GM12878 (cell line): Measurements from ENCODE around the gene NR1D2.
A peak's percentile ranks its signal among the peaks of the same experiment; 100 is the strongest.

ENCODE experiments used
- CTCF ChIP-seq, 3 experiments: IDR thresholded peaks in 2 of 3; conservative IDR thresholded peaks in 1 of 3; 2 replicates each; pipeline ENCODE4 v1.5.1; 2011; ENCODE audit warnings: low read depth in 3 of 3, low read length in 3 of 3, mild to moderate bottlenecking in 3 of 3, control low read depth in 2 of 3, moderate library complexity in 2 of 3, inconsistent platforms in 1 of 3, mixed read lengths in 1 of 3; ENCODE audit not compliant: control insufficient read depth in 2 of 3, insufficient read depth in 1 of 3; ENCODE audit errors: extremely low read depth in 1 of 3
- POLR2AphosphoS5 ChIP-seq: IDR thresholded peaks from 2 replicates; pipeline ENCODE4 v1.6.1; 2011; ENCODE audit warnings: mild to moderate bottlenecking, low read length, inconsistent platforms

DNA sequence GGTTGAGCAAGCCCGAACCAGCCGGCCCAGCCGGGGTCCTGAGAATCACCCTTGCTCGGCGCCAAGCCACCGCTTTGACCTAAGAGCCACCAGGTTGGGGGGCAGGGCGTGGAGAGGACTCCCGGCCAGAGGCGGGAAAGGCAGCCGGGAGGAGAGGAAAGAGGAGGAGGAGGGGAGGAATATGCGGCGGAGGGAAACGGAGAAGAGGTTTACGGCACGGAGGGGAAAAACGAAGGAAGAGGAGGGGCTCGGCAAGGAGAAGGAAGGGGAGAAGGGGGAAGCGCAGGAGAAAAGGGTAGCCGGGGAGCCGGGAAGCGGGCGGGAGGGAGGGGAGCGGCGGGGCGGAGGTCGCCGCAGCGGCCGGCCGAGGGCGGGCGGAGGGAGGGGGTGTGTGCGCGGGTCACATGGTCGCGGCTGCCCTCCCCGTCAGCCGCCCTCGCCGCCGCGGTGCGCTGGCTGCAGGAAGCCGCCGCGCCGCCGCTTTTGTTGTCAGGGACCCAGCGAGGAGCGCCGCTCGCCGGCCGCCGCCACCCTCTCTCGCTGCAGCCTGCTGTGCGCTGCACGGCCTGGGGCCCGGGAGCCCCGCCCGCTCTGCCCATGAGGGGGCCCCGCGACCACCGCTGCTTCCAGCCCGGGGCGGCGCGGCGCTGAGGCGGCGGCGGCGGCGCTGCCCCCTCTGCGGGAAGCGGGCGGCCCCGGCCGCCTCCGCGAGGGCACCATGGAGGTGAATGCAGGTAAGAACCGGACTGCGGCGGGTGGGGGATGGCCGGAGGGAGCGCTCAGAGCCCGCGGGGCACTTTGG is at the start of gene NR1D2:
- no peak; the same call in 1 of the 2 replicates for TF ChIP-seq POLR2AphosphoS5
- peak in 1 of 3 experiments; percentile 31; a peak in 1 of 6 replicates for TF ChIP-seq CTCF (IDR thresholded peaks at IDR 0.05 in 2 of 3, conservative IDR thresholded peaks at IDR 0.05 in 1 of 3; ENCODE audit: control insufficient read depth in 2 of 3, extremely low read depth in 1 of 3, insufficient read depth in 1 of 3, low read depth in 3 of 3, low read length in 3 of 3)
